Erythroblast (primary cell): Measurements from ENCODE around the gene KIAA1614.

Source experiments
- GATA1 ChIP-seq: IDR thresholded peaks from 2 replicates; pipeline ENCODE4 v1.6.1; 2011; ENCODE audit warnings: low read depth, mild to moderate bottlenecking, control low read depth, low read length, moderate library complexity
- POLR2A ChIP-seq: IDR thresholded peaks from 2 replicates; pipeline ENCODE4 v1.6.1; 2011; ENCODE audit warnings: mild to moderate bottlenecking, low read length

DNA sequence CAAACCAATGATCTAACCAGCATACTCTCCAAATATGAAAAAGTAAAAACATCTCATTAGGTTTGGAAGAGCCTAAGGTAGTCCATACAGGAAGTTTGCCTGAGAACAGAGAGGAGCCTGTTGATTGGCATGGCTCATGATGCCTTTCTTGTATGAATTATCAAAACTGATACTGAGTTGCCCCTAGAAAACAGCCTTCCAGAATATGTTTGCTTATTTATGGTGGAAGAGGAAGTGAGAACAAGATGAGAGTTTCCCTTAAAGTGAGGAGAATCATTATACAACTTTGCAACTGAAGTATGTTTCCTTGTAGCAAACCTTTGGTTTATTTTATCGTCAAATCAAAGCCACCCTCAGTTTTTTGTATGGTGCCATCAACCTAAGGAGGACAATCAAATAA lies 23.8 kb upstream of the KIAA1614 start:
- TF ChIP-seq GATA1 (no peak), POLR2A (no peak)
